HS-5 (cell line): Measurements from ENCODE around the gene PROM2.
"Not testable (repeated sequence)": the region's sequence is repeated elsewhere in the genome, so short reads cannot be mapped to it uniquely, and the experiment has no call there.

Experiments used
- DNase-seq: peaks from one replicate; pipeline ENCODE4 v3.0.0-alpha.2; 2012; ENCODE audit warnings: low read depth

PROM2 gene

GRCh38 chr2:95269036-95269680 lies 5.1 kb upstream of the PROM2 start:
- DNase-seq = no peak

- DNase-seq = not testable (repeated sequence)
These were observed 4.5 kb upstream of the PROM2 start for GRCh38 chr2:95269745-95270144.

GRCh38 chr2:95270541-95271081 lies 3.6 kb upstream of the PROM2 start:
- no peak for DNase-seq

GRCh38 chr2:95271381-95271971 lies 2.8 kb upstream of the PROM2 start:
- no peak for DNase-seq

- DNase-seq = no peak
These were observed 1.9 kb upstream of the PROM2 start for GRCh38 chr2:95272299-95272751.

GRCh38 chr2:95272781-95273180 lies 1.5 kb upstream of the PROM2 start:
- DNase-seq = no peak

GRCh38 chr2:95273566-95274290 lies 521 bp upstream of the PROM2 start:
- DNase-seq = no peak

- no peak for DNase-seq
These were observed 884 bp downstream of the PROM2 start for GRCh38 chr2:95275151-95275515.

GRCh38 chr2:95275601-95276243 lies 1.5 kb downstream of the PROM2 start:
- DNase-seq = no peak

- no peak for DNase-seq
These were observed 2.1 kb downstream of the PROM2 start for GRCh38 chr2:95276244-95276887.

GRCh38 chr2:95276888-95277245 lies 2.6 kb downstream of the PROM2 start:
- no peak for DNase-seq

GRCh38 chr2:95277246-95277906 lies 3.1 kb downstream of the PROM2 start:
- DNase-seq = no peak

GRCh38 chr2:95278051-95278471 lies 3.8 kb downstream of the PROM2 start:
- peak; percentile 34 for DNase-seq

- DNase-seq = no peak
These were observed 4.5 kb downstream of the PROM2 start for GRCh38 chr2:95278637-95279225.

GRCh38 chr2:95279435-95280035 lies 5.3 kb downstream of the PROM2 start:
- DNase-seq = no peak

- no peak for DNase-seq
These were observed 6.8 kb downstream of the PROM2 start for GRCh38 chr2:95281071-95281470.

GRCh38 chr2:95281786-95282185 lies 7.5 kb downstream of the PROM2 start:
- no peak for DNase-seq

- DNase-seq = no peak
These were observed 8.2 kb downstream of the PROM2 start for GRCh38 chr2:95282458-95282857.

- no peak for DNase-seq
These were observed 9.3 kb downstream of the PROM2 start for GRCh38 chr2:95283562-95283961.

GRCh38 chr2:95284886-95285541 lies 10.8 kb downstream of the PROM2 start:
- no peak for DNase-seq
